Ovary (tissue), 3 donors: ENCODE results near the gene MEI1.

Experiments used
- CTCF ChIP-seq, 3 donors: fragments of 450-650 bp in 2 of 3; fragments of 200-600 bp in 1 of 3; IDR thresholded peaks; one replicate each; pipeline versions ENCODE4 v1.5.1 to v1.8.0; 2016 to 2022; ENCODE audit warnings: antibody characterized with exemption in 3 of 3, mild to moderate bottlenecking in 1 of 3
- EP300 ChIP-seq: sonication (generic); formaldehyde crosslinking; IDR thresholded peaks from one replicate; pipeline ENCODE4 v1.6.1; 2017; ENCODE audit warnings: antibody characterized with exemption
- donor health status: DM: no; HTN: no; CAD: no.

DNA sequence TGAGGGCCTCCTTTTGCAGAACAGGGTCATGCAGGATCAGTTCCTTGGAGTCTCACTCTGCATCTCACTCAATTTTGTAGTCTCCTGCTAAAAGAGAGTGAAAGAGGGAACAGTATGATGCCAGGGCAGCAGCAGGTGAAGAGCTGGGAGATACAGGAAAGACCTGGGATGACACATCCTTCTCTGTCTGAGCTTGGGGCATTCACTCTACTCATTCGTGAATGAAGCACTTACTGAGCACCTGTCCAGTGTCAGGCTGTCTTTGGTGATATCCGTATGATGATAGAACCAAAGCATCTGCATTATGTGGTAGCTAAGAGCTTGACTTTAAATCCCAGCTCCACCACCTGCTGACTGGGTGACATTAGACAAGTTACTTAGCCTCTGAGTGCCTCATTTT, 148.0 kb downstream of the MEI1 start:
- no peak for TF ChIP-seq EP300
- no peak for TF ChIP-seq CTCF (IDR thresholded peaks at IDR 0.05)
